SKM-1 treated with dmso at 0.1 percent for 144 hours (cell line): ENCODE results near the gene GLOD5.

Source experiments
- DNase-seq: peaks from one replicate; lab custom pipeline; 2025; ENCODE audit not compliant: unreplicated experiment; lab: John Stamatoyannopoulos, UW

The GLOD5 gene

GRCh38 chrX:48753708-48754228 lies 7.8 kb upstream of the GLOD5 start:
- no peak for DNase-seq

GRCh38 chrX:48754238-48754637 lies 7.3 kb upstream of the GLOD5 start:
- no peak for DNase-seq

DNA sequence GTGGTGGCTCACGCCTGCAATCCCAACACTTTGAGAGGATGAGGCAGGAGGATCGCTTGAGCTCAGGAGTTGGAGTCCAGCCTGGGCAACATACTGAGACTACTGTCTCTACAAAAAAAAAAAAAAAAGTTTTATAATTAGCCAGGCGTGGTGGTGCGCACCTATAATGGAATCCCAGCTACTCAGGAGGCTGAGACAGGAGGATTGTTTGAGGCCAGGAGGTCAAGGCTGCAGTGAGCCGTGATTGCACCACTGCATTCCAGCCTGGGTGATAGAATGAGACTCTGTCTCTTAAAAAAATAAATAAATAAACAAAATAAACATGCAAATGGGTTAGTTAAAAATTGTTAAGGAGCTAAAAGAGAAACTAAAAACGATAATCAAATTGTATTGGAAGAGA lies 7.7 kb downstream of the GLOD5 start:
- DNase-seq, result no peak

GRCh38 chrX:48770296-48770695 lies 8.7 kb downstream of the GLOD5 start:
- no peak for DNase-seq

DNA sequence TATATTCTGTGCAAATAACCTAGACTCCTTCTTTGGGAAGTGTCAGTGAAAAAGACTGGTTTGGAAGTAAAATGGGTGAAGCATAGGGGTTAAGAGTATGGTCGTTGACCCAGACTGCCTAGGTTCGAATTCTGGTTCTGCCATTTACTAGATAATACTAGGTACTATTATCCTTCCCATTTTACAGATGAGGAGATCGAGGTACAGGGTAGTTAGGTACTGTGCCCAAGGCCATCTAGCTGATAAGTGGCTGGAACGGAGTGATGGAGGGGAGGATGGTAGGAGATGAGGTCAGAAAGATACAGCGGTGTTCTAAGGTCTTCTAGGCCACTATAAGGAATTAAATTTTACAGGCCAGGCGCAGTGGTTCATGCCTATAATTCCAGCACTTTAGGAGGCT lies 11.1 kb downstream of the GLOD5 start:
- no peak for DNase-seq

DNA sequence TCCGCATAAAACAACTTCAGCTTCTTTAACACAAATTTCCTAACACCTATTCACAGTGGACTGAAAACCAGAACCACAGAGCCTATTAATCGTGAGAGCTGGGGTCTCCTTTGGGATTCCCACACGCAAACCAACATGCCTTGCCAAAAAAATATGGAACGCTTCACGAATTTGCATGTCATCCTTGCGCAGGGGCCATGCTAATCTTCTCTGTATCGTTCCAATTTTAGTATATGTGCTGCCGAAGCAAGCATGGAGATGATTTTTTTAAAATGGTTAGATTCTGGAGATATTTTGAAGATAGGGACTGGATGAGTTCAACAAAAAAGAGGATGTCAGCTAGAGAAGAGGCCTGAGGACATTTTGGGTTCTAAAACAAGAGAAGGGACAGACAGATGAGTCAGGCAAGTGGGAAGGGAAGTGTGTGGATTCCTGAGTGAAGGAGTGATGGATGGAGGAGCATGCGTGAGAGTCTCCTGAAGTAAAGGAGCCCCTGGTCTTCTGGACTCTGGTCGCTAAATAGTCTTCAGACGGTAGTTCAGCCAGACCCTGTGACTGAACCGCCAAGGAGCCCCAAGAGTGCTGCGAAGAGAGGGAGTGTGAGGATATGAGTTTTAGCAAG lies 15.4 kb downstream of the GLOD5 start:
- no peak for DNase-seq

DNA sequence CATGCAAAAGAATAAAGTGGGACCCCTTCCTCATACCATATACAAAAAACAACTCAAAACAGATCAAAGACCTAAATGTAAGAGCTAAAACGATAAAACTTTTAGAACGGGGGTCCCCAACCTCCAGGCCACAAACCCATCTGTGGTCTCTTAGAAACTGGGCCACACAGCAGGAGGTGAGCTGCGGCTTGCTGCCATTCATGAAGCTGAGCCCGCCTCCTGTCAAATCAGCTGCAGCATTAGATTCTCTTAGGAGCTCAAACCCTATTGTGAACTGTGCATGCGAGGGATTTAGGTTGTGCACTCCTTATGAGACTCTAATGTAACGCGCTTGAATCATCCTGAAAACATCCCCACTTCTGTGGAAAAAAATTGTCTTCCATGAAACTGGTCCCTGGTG lies 17.9 kb downstream of the GLOD5 start:
- no peak for DNase-seq

- no peak for DNase-seq
Observed at GRCh38 chrX:48781705-48782104, 20.2 kb downstream of the GLOD5 start.

DNA sequence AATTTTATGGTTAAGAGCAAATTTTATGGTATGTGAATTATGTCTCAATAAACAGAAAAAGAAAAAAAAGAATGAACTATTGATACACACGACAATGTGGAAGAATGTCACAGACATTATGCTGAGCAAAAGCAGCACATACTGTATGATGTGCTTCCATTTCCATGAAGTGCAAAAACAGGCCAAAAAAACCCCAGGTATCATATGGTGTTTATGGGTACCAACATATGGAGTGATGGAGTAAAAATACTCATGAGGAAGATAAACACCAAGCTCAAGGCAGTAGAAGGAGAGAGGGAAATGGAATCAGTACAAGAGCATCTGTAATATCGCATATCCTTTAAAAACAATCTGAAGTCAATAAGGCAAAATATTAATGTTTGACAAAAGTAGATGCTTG lies 20.7 kb downstream of the GLOD5 start:
- no peak for DNase-seq

- DNase-seq, result no peak
Observed at GRCh38 chrX:48782795-48783194, 21.2 kb downstream of the GLOD5 start.

DNA sequence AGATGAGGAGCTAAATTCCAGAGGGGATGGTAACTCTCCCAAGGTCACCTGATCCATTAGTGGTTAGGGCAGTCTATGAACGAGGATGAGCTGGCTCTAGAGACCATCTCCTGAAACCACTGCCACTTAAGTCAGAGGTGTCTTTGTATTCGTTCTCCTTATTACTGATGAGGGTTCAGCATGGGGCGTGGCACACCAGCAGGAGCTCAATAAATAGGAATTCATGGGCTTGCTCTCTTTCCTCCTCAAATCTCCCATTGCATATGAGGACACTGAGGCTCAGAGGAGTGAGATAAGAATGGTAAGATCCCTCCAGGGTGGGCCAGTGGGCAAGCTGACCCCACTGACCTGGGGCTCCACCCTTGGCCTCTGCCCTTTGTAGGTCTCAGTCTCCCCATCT lies 23.2 kb downstream of the GLOD5 start:
- no peak for DNase-seq

DNA sequence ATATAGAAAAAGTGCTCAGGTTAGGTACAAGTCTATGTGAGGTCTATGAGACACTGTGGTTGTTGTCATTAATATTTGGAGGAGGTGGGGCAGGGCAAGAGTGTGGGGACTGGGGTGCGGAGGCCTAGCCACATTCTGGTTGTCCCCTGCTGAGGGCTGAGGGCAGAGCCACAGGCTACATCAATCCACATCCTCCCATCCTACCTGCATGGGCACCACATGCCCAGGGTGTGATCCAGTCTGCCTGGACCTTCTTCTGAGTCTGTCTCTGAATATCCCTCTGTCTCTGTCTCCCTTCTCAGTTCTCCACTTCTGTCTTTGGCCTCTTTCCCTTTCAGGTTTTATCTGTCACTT lies 23.6 kb downstream of the GLOD5 start:
- DNase-seq, result no peak

GRCh38 chrX:48785540-48786214 lies 24.1 kb downstream of the GLOD5 start:
- DNase-seq, result no peak

DNA sequence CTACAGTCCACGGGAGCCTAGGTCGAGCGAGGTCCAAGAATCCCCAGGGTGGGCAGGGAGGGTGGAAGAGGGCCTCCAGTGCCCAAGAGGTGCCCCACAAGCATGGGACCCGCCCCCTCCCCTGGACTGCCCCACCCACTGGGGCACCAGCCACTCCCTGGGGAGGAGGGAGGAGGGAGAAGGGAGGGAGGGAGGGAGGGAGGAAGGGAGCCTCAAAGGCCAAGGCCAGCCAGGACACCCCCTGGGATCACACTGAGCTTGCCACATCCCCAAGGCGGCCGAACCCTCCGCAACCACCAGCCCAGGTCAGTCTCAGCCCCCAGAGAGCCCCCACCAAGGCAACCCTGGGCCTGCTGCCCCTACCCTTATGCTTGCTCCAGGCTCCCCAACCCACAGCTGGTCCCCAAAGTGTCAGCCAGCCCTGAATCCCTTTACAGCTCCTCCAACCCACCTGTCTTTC lies 24.8 kb downstream of the GLOD5 start, which contains the start of gene GATA1:
TSS of gene GATA1 (plus strand) at position 250 of the 460 bp plus-strand sequence. CDS start 4,520 bp downstream, outside the sequence.
- no peak for DNase-seq

- DNase-seq, result no peak
Observed at GRCh38 chrX:48786825-48787504, 25.4 kb downstream of the GLOD5 start.

DNA sequence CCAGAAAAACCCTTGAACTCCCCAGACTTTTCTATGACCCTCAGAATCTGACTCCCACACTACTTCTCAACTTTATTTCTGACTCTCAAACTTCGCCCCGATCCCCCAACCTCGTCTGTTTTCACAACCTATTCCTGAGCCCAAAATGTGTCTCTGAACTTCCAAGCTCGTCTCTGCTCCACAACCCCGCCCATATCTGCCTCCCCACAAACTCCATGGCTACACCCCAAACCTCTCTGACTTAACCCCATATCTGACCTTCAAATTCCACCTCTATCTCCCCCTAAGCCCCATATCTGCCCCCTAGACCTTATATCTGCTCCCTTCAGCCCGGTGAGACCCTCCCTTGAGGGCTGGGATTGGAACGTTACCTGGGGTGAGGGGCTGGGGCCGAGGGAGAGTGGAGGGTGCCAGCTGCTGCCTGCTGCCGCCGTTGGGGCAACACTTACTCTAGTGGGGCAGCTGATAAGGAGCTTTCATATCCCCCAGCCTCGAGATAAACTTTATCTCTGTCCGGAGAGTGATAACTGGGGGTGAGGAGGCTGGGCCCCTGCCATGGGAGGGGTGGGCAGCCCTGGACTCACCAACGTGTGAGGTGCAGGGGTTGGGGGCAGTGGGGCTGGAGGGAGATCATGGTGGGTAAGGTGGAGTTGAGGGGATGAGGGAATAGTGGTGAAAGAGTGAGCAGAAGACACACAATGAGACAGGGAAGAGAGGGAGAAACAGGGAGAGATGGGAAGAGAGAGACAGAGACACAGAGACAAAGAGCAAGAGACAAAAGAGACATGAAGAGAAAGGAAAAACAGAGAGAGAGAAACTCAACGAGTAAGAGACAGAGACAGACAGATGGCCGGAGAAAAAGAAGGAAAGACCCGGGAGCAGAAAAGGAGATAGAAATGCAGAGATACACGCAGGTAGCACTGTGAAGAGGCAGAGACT lies 26.2 kb downstream of the GLOD5 start:
- no peak for DNase-seq

DNA sequence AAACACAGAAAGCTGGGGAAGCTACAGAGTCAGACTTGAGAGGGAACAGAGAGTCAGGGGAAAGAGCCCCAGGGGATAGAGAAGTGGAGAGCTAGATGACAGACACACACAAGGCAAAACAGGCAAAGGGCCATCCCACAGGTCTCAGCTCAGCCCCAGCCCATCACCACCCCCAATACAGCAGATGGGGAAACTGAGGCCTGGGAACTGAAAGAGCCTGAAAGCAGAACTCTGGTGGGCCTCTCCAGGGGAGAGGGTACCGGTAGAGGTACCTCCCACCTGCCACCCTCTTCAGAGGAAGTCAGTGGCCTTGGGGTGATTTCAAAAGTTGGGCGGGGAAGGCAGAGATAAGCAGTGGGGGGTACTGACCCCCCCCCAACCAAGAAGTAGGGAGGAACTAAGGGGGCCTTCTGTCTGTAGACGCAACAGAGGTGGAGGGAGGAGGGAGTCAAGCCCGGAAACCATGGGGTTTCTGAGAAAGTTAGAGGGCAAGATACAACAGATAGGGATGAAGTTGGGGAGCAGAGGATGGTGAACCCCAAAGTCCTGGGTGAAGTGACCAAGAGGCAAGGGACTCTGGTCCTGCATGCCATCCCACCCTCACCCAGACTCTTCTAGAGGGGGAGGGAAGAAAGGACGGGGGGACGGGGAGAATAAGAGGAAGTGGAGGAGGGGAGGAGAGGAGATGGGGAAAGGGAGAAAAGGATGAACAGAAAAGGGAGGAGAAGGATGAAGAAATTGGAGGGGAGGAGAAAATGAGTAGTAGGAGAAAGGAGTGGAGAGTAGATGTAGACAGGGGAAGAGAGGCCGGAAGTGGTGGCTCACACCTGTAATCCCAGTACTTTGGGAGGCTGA lies 28.0 kb downstream of the GLOD5 start:
- peak; percentile 37 for DNase-seq

DNA sequence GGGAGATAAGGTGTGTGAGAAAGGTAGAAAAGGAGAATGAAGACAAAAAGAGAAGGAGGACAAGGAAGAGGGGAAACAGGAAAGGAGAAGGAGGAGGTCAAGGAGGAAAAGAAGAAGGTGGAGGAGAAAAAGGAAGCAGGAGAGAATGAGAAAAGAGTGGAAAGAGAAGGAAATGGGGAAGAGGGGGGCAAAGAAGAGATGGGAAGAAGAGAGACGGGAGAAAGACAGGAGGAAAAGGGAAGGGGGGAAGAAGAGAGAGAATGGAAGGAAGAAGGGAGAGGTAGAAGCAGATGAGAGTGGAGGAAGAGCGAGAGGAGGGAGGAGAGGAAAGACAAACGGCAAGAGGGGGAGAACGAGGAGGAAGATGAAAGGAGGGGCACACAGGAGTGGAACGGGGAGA lies 28.9 kb downstream of the GLOD5 start:
- DNase-seq, result no peak

DNA sequence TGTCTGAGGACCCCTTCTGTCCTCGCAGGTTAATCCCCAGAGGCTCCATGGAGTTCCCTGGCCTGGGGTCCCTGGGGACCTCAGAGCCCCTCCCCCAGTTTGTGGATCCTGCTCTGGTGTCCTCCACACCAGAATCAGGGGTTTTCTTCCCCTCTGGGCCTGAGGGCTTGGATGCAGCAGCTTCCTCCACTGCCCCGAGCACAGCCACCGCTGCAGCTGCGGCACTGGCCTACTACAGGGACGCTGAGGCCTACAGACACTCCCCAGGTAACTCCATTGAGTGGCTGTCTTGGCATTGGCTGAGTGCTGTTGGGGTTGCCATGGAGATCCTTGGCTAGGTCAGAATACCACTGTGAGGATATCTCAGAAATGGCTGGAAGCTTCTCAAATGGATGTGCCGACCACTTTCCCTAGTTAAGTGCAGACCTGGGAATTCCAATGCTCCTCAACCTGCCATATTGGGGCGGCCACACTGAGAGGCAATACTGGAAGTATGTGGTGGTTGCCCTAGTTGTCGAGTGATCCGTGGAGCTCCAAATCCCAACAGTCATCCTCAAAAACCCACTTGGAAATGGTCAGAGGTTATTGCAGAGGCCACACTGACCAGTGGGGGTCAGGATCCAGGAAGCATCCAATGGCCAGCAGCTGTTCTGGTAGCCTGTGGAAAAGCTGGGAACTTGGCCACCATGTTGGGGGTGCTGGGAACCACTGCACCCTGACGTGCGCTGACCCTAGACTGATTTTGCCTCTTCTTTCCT lies 29.7 kb downstream of the GLOD5 start:
- no peak for DNase-seq
